CD4-positive, CD25-positive, alpha-beta regulatory T cell (primary cell): Measurements from ENCODE around the gene POU3F1. TPM values are rescaled to one million over a fixed set of nuclear protein-coding genes. Genes with fewer than 3 reads are reported as not detected.
A peak's percentile ranks its signal among the peaks of the same experiment; 100 is the strongest.

Source experiments
- ATAC-seq, 2 donors: fragments of 150-1000 bp; cut with Tn5 transposase; one replicate each; pipeline ENCODE4 v1.10.0; 2021; ENCODE audit warnings: low read depth in 2 of 2, moderate number of reproducible peaks in 2 of 2, moderate library complexity in 1 of 2
- DNase-seq, 3 donors: peaks; one replicate each; pipeline versions ENCODE4 v3.0.0 to v3.0.0-alpha.2; 2012 to 2022; ENCODE audit warnings: mixed read lengths in 1 of 3
- H3K27ac ChIP-seq: one replicate; pipeline ENCODE4 v1.7.0; 2013; ENCODE audit warnings: mild to moderate bottlenecking, low read length; ENCODE audit not compliant: insufficient read depth, poor library complexity, severe bottlenecking
- H3K27me3 ChIP-seq: one replicate; pipeline ENCODE4 v1.7.0; 2013; ENCODE audit warnings: low read length; ENCODE audit not compliant: control insufficient read depth, insufficient read depth
- H3K36me3 ChIP-seq: one replicate; pipeline ENCODE4 v1.7.0; 2013; ENCODE audit warnings: mild to moderate bottlenecking, low read length, moderate library complexity; ENCODE audit not compliant: control insufficient read depth, insufficient read depth
- H3K4me1 ChIP-seq: 2 replicates; pipeline ENCODE4 v1.7.0; 2013; ENCODE audit warnings: mild to moderate bottlenecking, low read length; ENCODE audit not compliant: insufficient read depth, control insufficient read depth, poor library complexity, severe bottlenecking
- H3K4me3 ChIP-seq: one replicate; pipeline ENCODE4 v1.7.0; 2013; ENCODE audit warnings: low read depth, mild to moderate bottlenecking, low read length, moderate library complexity
- H3K9me3 ChIP-seq, 2 experiments: 1 replicate in 1 of 2; 2 replicates in 1 of 2; pipeline ENCODE4 v1.7.0; 2013; ENCODE audit warnings: low read length in 2 of 2, mild to moderate bottlenecking in 1 of 2, moderate library complexity in 1 of 2; ENCODE audit not compliant: control insufficient read depth in 2 of 2
- H3K27ac Mint-ChIP-seq, 3 donors: one replicate each; pipeline ENCODE4 v1.8.0; 2020 to 2022; ENCODE audit warnings: mild to moderate bottlenecking in 3 of 3, mixed read lengths in 3 of 3, moderate library complexity in 2 of 3
- H3K27me3 Mint-ChIP-seq: one replicate; pipeline ENCODE4 v1.8.0; 2022; ENCODE audit warnings: mild to moderate bottlenecking, mixed read lengths
- H3K36me3 Mint-ChIP-seq: one replicate; pipeline ENCODE4 v1.8.0; 2020; ENCODE audit warnings: mixed read lengths
- H3K4me1 Mint-ChIP-seq, 4 donors: one replicate each; pipeline ENCODE4 v1.8.0; 2020 to 2022; ENCODE audit warnings: mixed read lengths in 4 of 4, mild to moderate bottlenecking in 1 of 4
- H3K4me3 Mint-ChIP-seq, 4 donors: one replicate each; pipeline ENCODE4 v1.8.0; 2020 to 2022; ENCODE audit warnings: mild to moderate bottlenecking in 4 of 4, mixed read lengths in 4 of 4, moderate library complexity in 3 of 4
- H3K9me3 Mint-ChIP-seq, 7 donors: one replicate each; pipeline ENCODE4 v1.8.0; 2020 to 2022; ENCODE audit warnings: mixed read lengths in 7 of 7, mild to moderate bottlenecking in 3 of 7, moderate library complexity in 2 of 7
- polyA plus RNA-seq, 4 donors: library from polyadenylated mRNA; unstranded; fragments of 300-500 nt; fragmentation: Illumina TruSeq; gene quantifications; one replicate each; pipeline ENCODE4 v1.2.3, GENCODE V29; 2021
- total RNA-seq: library from RNA; stranded (reverse); gene quantifications from one replicate; pipeline ENCODE4 v1.2.3, GENCODE V29; 2022

POU3F1 gene
- total and polyA plus RNA-seq, 5 donors from 2014 or later = 0.11 to 1.7 (median 0.36) TPM

DNA sequence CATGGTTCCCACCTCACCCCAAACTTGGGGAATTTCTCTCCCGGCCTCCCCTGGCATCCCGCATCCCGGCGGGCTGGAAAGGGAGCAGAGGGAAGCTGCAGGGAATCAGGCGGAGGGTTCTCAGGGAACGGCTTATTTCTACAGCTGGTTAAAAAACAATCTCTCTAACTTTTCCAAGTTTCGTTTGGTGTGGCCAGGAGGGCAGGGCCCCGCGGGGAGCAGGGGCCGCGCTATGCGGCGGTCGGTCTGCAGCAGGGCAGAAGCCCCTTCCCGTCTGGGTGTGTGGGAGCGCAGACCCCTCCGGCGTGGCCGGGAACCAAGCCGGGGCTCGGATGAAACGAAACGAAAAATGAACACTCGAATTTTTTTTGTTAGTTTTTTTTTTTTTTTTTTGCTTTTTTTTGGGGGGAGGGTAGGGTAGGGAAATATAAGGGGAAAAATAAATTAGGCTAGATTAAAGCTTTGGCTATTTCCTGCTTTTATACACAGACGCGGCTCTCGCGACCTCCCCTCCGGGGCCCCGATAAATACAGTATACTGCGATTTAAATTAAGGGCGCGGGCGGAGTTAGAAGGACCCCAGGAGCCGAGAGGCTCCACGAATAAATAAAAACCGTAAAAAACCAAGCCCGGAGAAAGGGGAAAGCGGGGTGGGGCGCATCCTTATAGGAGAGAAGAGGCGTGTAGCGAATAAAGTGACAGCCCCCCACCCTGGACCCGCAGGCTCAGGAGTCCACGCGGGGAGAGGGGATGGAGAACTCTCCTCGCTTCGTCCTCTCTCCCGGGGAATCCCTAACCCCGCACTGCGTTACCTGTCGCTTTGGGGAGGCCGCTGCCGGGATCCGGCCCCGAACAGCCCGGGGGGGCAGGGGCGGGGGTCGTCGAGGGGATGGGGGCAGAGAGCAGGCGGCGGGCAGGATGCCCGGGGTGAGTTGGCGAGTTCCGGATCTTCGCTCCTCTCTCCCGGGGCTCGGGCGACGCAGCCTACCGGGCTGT is 2.1 kb downstream of the POU3F1 start:
- H3K27me3 Mint-ChIP-seq = peaks cover 35% of the 10 kb centered on the region
- H3K27me3 ChIP-seq = peaks cover 9% of the 10 kb centered on the region

DNA sequence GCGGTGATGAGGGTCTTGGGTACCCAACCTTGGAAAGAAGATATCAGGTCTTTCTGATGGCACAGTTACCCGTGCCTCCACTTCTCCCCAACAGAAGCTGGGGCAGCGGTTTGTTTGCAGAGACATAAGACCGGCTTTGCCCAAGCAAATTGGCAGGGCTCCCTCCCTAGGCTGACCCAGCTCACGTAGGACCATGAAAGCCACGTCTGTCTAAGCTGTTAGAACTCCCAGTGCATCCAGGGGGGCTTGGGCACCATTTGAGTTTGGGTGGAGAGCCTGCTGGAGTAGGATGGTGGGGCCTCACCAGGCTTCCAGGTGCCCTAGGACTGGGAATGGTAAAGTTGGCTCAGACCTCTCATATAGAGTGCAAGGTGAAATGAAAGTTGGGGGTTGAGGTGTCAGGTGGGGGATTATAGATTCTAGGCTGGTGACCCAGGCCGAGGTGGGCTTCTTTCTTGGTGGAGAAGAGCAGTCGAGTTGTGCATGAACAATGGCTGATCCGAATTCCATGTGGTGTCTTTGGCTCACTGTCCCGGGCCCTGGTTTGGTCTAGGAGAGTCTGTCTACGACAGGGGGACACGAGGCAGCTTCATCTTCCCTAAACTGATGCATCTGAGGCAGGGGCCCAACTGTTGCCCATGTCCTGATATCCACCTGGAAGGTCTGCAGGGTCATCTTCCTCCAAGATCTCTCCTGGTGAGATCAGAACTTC is 3.4 kb downstream of the POU3F1 start:
- Histone ChIP-seq H3K36me3 (no peaks in the 10 kb centered on the region), H3K27me3 (peaks cover 9% of the 10 kb centered on the region), H3K27ac (no peak overlapping the region), H3K9me3 (no peaks in the 10 kb centered on the region), H3K4me1 (peaks cover 25% of the 10 kb centered on the region), H3K4me3 (no peak overlapping the region)
- DNase-seq = no peak
- no peak for ATAC-seq
- H3K9me3 Mint-ChIP-seq = no peaks in the 10 kb centered on the region
- H3K4me3 Mint-ChIP-seq = peak overlapping the region; percentile 40 to 83 (median 76)
- H3K4me1 Mint-ChIP-seq = peaks cover 0 to 32% (median under 1%) of the 10 kb centered on the region in 4 donors
- H3K27me3 Mint-ChIP-seq = peaks cover 28% of the 10 kb centered on the region
- H3K36me3 Mint-ChIP-seq = no peaks in the 10 kb centered on the region
- H3K27ac Mint-ChIP-seq = no peak overlapping the region

More for the DNA sequence above, 2.1 kb downstream of the POU3F1 start:
- peaks cover 0 to 33% (median under 1%) of the 10 kb centered on the region in 4 donors for H3K4me1 Mint-ChIP-seq
- H3K4me1 ChIP-seq = peaks cover 25% of the 10 kb centered on the region
- peak overlapping the region; percentile 55 for H3K4me3 ChIP-seq
- no peaks in the 10 kb centered on the region for H3K36me3 Mint-ChIP-seq
- DNase-seq = no peak
- no peaks in the 10 kb centered on the region for H3K36me3 ChIP-seq
- H3K4me3 Mint-ChIP-seq = peak overlapping the region; percentile 83 to 90 (median 86)
- H3K9me3 Mint-ChIP-seq = no peaks in the 10 kb centered on the region
- H3K27ac ChIP-seq = no peak overlapping the region
- ATAC-seq = no peak
- H3K9me3 ChIP-seq = no peaks in the 10 kb centered on the region
- H3K27ac Mint-ChIP-seq = peak overlapping the region in 1 of 3 donors; percentile 62

DNA sequence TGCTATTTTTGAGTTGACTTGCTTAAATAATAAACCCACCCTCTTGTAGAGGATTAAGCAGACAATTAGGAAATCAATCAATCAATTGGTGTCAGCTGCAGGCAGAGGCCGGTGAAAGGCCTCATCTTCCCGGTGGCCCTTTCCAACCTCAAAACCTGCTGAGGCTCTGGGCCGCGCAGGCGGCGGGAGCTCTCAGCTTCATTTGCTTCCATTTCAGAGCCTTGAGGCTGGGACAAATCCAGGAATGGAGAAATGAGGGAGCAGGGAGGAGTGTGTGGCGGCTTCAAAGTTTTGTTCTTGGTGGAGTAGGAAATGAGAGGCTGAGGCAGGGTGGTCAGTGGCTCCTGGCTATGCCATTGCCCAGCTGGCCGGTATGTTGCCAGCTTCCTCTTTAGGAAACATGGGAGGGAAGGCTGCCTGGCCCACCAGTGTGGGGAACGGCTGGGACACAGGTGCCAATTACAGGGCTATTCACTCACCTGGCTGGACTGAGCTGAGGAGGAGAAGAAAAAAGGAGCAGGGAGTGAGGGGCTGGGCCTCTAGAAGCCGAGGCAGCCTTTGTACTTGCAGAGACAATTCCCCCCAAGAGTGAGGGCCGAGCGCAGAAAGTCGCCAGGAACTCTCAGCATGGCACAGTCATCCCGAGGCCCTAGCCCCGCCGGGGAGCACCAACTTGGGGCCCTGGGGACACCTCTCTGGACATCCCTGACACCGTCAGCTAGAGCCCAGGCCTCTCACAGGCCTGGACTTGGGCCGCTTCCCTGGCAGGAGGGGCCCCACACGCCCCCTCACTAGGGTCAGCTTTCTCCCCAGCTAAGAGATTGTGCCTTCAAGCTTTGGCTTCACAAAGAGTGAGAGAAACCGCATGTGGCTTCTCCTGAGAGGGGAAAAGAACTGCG is 4.4 kb downstream of the POU3F1 start:
- no peaks in the 10 kb centered on the region for H3K36me3 Mint-ChIP-seq
- no peak overlapping the region for H3K27ac ChIP-seq
- ATAC-seq (no peak), DNase-seq (no peak)
- H3K27me3 ChIP-seq = peaks cover 9% of the 10 kb centered on the region
- peaks cover 25% of the 10 kb centered on the region for H3K4me1 ChIP-seq
- peaks cover 23% of the 10 kb centered on the region for H3K27me3 Mint-ChIP-seq
- H3K9me3 Mint-ChIP-seq = no peaks in the 10 kb centered on the region
- no peak overlapping the region for H3K4me3 ChIP-seq
- H3K4me1 Mint-ChIP-seq = peaks cover 0 to 25% (median under 1%) of the 10 kb centered on the region in 4 donors
- no peaks in the 10 kb centered on the region for H3K9me3 ChIP-seq
- no peaks in the 10 kb centered on the region for H3K36me3 ChIP-seq
- peak overlapping the region in 3 of 4 donors; percentile 51 to 83 (median 75) for H3K4me3 Mint-ChIP-seq
- H3K27ac Mint-ChIP-seq = no peak overlapping the region

DNA sequence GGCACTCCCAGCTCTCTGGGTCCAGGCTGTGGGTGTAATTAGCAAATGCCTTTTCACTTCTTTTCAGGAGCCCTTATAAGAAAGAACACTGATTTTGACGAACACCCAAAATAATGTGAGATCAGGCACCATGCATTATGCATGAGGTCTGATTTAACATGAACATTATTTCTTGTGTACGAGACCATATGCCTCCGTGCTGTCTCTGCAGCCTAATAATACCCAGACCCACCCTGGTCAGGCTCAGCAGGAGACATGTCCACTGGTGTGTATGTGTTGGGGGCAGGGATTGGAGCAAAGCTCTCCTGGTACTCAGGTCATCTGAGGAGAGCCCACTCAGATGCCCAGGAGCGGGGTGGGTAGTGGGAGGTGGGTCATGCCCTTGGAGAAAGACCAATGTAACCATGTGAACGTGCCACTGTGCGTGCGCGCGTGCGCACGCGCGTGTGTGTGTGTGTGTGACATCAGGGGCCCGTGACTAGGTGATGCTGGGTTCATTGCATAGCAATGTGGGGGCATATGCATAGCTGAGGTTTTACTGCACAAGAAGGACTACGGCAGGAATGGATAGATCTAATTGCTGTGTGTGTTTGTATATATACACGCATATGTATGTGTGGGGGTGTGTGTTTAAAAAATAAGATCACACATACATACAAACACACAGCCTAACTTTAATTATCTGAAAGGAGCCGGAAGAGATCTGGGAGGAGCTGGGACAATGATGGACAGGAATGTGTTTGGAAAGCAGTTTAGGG is 7.1 kb downstream of the POU3F1 start:
- Mint-ChIP-seq H3K4me1 (peaks cover 0 to 20% (median under 1%) of the 10 kb centered on the region in 4 donors), H3K27me3 (peaks cover 19% of the 10 kb centered on the region), H3K27ac (no peak overlapping the region), H3K36me3 (no peaks in the 10 kb centered on the region), H3K9me3 (no peaks in the 10 kb centered on the region), H3K4me3 (peak overlapping the region in 1 of 4 donors; percentile 16)
- H3K27ac ChIP-seq = no peak overlapping the region
- H3K27me3 ChIP-seq = peaks cover 9% of the 10 kb centered on the region
- ATAC-seq = no peak
- peaks cover 14% of the 10 kb centered on the region for H3K4me1 ChIP-seq
- H3K36me3 ChIP-seq = no peaks in the 10 kb centered on the region
- H3K4me3 ChIP-seq = no peak overlapping the region
- no peak for DNase-seq
- H3K9me3 ChIP-seq = no peaks in the 10 kb centered on the region

DNA sequence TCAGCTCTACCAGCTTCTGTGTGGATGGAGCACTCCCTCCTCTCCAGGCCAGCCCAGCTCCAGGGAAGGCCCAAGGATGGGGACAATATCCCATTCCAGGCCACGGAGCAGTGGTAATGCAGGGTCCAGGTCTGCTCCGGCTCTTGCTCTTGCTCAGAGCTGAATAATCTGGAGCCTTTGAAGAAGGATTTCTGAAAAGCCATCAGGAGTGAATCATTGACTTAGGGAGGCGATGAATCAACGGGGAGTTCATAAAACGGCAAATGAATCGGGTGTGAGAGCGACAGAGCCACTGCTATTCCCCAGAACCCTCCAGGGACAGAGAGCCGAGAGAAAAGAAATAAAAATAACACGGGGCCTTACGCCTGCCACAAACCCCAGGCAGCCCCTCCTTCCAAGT is 7.7 kb downstream of the POU3F1 start:
- H3K4me1 Mint-ChIP-seq = peaks cover 0 to 16% (median under 1%) of the 10 kb centered on the region in 4 donors
- Histone ChIP-seq H3K4me1 (peaks cover 7% of the 10 kb centered on the region), H3K36me3 (no peaks in the 10 kb centered on the region), H3K27ac (no peak overlapping the region), H3K27me3 (peaks cover 6% of the 10 kb centered on the region), H3K4me3 (no peak overlapping the region), H3K9me3 (no peaks in the 10 kb centered on the region)
- no peak overlapping the region for H3K27ac Mint-ChIP-seq
- peaks cover 13% of the 10 kb centered on the region for H3K27me3 Mint-ChIP-seq
- H3K4me3 Mint-ChIP-seq = no peak overlapping the region
- H3K9me3 Mint-ChIP-seq = no peaks in the 10 kb centered on the region
- ATAC-seq (no peak), DNase-seq (no peak)
- H3K36me3 Mint-ChIP-seq = no peaks in the 10 kb centered on the region

DNA sequence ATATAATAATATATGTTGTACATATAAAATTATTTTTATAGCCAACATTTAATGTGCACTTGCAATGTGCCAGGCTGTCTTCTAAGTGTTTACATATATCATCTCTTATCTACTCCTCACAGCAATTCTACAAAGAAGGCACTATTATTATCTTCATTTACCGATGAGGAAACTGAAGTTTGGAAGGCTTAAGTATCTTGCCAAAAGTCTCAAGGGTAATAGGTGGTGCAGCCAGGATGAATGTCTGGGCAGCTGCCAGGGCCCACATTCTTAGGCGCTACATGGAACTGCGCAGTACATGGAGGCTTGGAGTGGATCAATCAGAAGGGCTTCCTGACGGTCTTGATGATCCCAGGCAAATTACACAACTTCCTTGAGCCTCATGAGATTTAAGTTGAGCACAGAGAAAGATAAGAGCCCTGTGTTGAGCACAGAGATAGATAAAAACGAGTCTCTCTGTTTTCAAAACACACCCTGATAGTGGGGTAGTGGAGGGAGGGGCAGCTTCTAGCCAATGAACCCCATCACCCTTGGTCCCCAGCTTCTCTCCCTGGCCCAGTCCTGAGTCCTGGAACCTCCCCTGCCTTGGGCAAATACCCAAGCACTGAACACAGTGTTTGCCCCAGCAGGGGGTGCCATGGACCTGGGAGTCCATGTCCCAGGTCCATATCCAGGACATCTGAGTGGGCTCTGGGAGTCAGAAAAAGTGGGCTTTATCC is 9.2 kb downstream of the POU3F1 start:
- DNase-seq (no peak), ATAC-seq (no peak)
- no peaks in the 10 kb centered on the region for H3K36me3 ChIP-seq
- Mint-ChIP-seq H3K27ac (no peak overlapping the region), H3K4me3 (peak overlapping the region in 1 of 4 donors; percentile 24), H3K27me3 (peaks cover 3% of the 10 kb centered on the region), H3K4me1 (peaks cover 0 to 7% (median 0%) of the 10 kb centered on the region in 4 donors), H3K36me3 (no peaks in the 10 kb centered on the region), H3K9me3 (no peaks in the 10 kb centered on the region)
- H3K4me3 ChIP-seq = no peak overlapping the region
- H3K27ac ChIP-seq = no peak overlapping the region
- peaks cover 3% of the 10 kb centered on the region for H3K4me1 ChIP-seq
- H3K27me3 ChIP-seq = no peaks in the 10 kb centered on the region
- H3K9me3 ChIP-seq = no peaks in the 10 kb centered on the region
